ENCODE measurements around the gene ADGRA1.

ADGRA1 gene

DNA sequence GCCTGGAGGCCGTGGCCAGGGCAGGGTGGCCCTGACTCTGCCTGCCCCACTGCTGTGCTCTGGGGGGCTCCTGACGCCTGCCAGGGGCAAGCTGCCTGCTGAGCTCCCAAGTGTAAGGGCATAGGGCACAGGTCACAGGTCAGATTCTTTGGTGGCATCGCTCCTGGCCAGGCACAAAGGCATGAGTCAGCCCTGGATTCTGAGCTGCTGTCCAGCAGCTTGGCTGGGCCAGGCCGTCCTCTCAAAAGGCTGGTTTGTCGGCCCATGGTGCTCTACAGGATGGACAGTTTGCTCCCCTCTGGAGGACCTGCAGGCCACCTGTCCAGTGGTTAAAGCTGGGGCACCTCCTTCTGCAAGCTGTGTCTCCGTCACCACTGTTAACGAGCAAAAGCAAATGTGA lies 2.9 kb downstream of the ADGRA1 start:
- no peak for DNase-seq (ENCODE audit: low read depth, low spot score)
- no peak overlapping the region for H3K27ac ChIP-seq

GRCh38 chr10:133091316-133091715 lies 3.6 kb downstream of the ADGRA1 start:
- H3K27ac ChIP-seq: no peak overlapping the region

DNA sequence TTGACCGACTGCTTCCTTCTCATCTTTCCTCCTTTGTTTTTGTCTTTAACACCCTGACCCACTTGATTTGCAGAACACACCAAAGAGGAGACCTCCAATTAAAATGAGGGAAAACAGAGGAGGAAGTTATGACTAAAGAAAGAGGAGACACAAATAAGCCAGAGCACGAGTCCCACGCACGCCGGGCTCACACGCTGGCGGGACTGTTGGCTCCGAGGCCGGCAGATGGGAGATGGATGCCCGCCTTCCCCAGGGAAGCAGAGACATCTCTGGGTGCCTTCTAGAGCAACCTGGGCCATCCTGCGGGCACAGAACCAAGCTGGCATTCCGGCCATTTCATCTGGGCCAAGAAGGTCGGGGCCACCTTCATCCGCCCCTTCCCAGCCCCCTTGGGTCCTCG lies 5.6 kb downstream of the ADGRA1 start:
- no peak overlapping the region for H3K27ac ChIP-seq
- no peak for DNase-seq (ENCODE audit: low read depth, low spot score)

More at GRCh38 chr10:133091316-133091715, 3.6 kb downstream of the ADGRA1 start:
- no peak for DNase-seq (ENCODE audit: low read depth, low spot score)

- H3K27ac ChIP-seq: no peak overlapping the region
- no peak for DNase-seq (ENCODE audit: low read depth, low spot score)
Measured at GRCh38 chr10:133094286-133094685, 6.6 kb downstream of the ADGRA1 start.

DNA sequence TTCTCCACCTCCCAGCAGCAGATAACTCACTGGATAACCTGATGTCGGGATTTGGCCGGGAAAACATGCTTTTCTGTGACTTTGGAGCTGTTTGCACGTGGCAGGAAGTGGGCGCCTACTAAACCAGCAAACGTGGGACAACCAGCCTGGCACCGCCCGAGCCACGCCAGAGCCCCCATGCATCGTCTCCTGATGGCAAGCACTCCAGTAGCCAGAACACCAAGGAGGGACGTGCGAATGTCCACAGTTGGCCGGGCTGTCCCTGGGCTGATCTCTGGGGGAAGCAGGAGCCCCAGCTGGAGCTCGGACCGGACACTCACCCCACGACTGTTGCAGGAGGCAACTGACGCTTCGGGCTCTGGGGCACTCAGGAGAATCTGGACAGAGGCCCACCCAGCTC lies 7.1 kb downstream of the ADGRA1 start:
- no peak overlapping the region for H3K27ac ChIP-seq
- no peak for DNase-seq (ENCODE audit: low read depth, low spot score)

GRCh38 chr10:133095586-133095985 lies 7.9 kb downstream of the ADGRA1 start:
- H3K27ac ChIP-seq: no peak overlapping the region
- DNase-seq (ENCODE audit: low read depth, low spot score): no peak

- H3K27ac ChIP-seq: no peak overlapping the region
- DNase-seq (ENCODE audit: low read depth, low spot score): no peak
Measured at GRCh38 chr10:133096616-133097269, 9.0 kb downstream of the ADGRA1 start.

DNA sequence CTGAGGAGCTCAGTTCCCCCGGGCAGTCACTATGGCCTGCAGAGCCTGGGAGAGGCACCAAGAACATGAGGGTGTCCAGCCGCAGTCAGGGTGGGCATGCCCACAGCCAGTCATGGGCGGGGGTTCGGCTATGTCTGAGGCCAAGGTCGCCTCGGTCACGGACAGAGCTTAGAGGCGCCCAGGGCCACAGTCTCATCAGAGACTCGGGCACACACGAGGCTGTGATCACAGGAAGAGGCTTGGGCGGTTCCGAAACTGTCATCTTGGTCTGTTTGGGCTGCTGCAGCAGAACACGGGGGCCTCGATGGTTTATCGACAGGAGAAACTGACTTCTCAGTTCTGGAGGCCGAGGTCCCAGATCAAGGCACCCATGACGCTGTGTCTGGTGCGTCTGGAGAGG lies 9.7 kb downstream of the ADGRA1 start:
- no peak overlapping the region for H3K27ac ChIP-seq
- DNase-seq (ENCODE audit: low read depth, low spot score): no peak

DNA sequence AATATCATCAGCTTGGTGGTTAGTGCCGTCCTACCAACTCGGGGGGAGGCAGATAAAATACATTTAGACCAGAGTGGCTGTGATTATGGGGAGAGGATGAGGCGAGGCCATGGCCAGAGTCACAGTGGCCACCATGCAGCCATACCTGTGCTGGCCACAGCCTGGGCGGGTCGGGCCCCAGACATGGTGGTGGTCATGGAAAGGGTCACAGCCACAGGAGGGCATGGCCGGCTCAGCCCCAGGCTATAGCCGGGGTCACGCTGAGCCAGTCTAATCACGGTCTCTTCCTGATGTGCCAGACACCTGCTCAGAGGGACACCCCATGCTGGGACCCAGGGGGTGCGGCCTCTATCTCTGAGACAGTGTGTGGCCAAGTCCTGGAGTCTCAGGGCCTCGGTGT lies 10.2 kb downstream of the ADGRA1 start:
- no peak overlapping the region for H3K27ac ChIP-seq
- DNase-seq (ENCODE audit: low read depth, low spot score): no peak

- H3K27ac ChIP-seq: no peak overlapping the region
- no peak for DNase-seq (ENCODE audit: low read depth, low spot score)
Measured at GRCh38 chr10:133098426-133099124, 10.9 kb downstream of the ADGRA1 start.

DNA sequence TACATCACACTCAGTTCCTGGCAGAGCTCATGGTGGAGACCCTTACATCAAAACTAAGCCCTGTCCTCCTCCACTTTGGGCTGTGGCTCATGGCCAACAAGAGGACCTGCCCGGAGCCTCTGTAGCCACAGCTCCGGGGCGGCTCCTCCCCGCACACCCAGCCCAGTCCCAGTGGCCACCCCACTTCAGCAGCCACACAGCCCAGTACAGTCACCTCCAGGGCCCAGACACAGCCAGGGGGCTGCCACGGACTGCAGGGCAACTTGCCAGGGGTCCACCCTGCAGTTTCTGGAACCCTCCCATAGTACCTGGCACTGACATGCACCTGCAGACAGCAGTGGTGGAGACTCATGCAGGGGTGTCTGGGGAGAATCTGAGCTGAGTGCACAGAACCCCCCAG lies 11.8 kb downstream of the ADGRA1 start:
- DNase-seq (ENCODE audit: low read depth, low spot score): no peak
- no peak overlapping the region for H3K27ac ChIP-seq

GRCh38 chr10:133100186-133100585 lies 12.5 kb downstream of the ADGRA1 start:
- H3K27ac ChIP-seq: no peak overlapping the region
- DNase-seq (ENCODE audit: low read depth, low spot score): no peak

- no peak overlapping the region for H3K27ac ChIP-seq
- DNase-seq (ENCODE audit: low read depth, low spot score): no peak
Measured at GRCh38 chr10:133100706-133101415, 13.1 kb downstream of the ADGRA1 start.

DNA sequence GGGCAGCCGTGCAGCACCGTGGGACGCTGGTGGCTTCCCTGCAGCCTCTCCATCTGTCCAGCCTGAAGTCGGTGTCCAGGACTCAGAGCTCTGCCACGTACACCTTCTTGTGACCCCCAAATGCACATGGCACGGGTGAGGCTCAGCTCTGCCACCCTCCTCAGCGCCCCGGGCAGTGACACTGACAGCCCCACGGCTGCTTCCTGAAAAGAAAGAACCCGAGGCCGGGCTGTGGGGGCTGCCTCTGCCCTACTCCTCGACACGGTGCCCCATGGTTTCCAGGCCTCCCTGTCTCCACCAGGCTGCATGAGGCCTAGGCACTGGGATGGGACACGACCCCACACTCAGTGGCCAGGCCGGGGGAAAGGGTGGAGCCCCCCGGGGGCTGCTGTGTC lies 13.7 kb downstream of the ADGRA1 start:
- DNase-seq (ENCODE audit: low read depth, low spot score): no peak
- no peak overlapping the region for H3K27ac ChIP-seq

- no peak for DNase-seq (ENCODE audit: low read depth, low spot score)
Measured at GRCh38 chr10:133102415-133103095, 14.8 kb downstream of the ADGRA1 start.

GRCh38 chr10:133103311-133103910 lies 15.7 kb downstream of the ADGRA1 start:
- H3K27ac ChIP-seq: no peak overlapping the region

More at GRCh38 chr10:133102415-133103095, 14.8 kb downstream of the ADGRA1 start:
- no peak overlapping the region for H3K27ac ChIP-seq

DNA sequence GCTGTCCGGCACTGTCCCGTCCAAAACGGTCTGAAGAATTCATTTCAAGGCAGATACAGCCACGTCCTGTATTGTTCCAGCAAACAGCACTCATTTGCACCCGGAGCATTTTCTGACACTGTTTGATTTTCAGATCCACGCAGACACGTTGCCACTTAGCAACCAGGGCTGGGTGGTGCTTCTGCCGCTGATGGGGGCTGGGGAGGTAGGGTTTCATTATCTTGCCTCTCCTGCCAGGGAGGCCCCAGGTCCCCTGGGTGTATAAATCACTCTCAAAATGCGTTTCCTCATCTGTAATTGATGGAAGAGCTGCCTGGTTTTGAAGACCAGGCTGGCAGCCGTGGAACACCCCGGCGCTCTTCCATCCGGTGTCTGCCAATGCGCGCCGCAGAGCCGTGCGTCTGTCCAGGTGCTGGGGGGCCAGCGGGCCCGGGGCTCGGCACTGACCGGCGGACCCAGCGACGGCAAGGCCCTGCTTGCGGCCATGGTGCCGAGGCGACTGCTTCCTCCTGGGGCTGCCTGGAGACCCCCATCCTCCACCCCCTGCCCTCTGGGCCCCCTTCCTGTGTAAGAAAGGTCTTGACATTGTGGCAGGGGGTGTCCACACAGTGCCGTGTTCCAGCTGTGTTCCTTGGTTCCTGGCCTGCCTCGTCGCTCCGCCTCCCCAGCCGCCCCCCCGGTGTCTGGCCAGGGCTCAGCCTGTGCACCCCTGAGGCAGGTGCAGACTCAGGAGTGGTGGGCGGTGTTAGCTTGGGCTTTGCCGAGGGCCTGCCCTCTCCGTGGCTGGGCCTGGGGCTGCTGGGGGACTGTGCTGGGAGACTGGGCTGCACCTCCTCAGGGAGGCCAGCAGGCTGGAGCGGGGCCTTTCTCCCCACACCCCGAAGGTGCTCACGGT lies 16.6 kb downstream of the ADGRA1 start:
- no peak overlapping the region for H3K27ac ChIP-seq
- no peak for DNase-seq (ENCODE audit: low read depth, low spot score)

More at GRCh38 chr10:133103311-133103910, 15.7 kb downstream of the ADGRA1 start:
- DNase-seq (ENCODE audit: low read depth, low spot score): no peak

- no peak for DNase-seq (ENCODE audit: low read depth, low spot score)
Measured at GRCh38 chr10:133104963-133105640, 17.4 kb downstream of the ADGRA1 start.

More at GRCh38 chr10:133104963-133105640, 17.4 kb downstream of the ADGRA1 start:
- H3K27ac ChIP-seq: no peak overlapping the region

All from epithelial cell of prostate (primary cell).